ENCODE data around the gene NCKAP5. TPM values are rescaled to one million over a fixed set of nuclear protein-coding genes. Genes with fewer than 3 reads are reported as not detected.
"Not testable (repeated sequence)": the region's sequence is repeated elsewhere in the genome, so short reads cannot be mapped to it uniquely, and the experiment has no call there.

The NCKAP5 gene
- total RNA-seq, 1 donor, result not detected

GRCh38 chr2:133241224-133241571 lies 327.1 kb downstream of the NCKAP5 start:
- no peak for DNase-seq (ENCODE audit: low read depth in 2 of 3, low spot score in 2 of 3)

- no peak for DNase-seq (ENCODE audit: low read depth in 2 of 3, low spot score in 2 of 3)
Observed at GRCh38 chr2:133240491-133241223, 327.6 kb downstream of the NCKAP5 start.

GRCh38 chr2:133235968-133236367 lies 332.3 kb downstream of the NCKAP5 start:
- DNase-seq (ENCODE audit: low read depth in 2 of 3, low spot score in 2 of 3), result no peak

DNA sequence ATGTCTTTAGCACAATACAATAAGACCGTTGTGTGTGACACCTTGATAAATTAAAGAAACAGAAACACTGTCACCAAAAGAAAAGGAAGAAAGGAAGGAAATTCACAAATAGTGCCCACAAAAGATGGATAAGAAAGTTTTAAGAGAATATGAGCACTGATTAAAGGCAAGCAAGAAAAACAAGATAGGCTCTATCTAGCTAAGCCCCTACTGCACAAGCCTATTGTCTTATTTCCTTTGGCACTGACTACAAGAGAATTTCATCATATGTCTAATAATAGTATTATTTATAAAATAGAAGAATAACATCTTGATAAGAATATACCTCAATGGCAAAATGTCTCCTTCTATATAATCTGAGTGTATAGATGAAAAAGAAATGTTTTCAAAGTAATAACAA lies 335.7 kb downstream of the NCKAP5 start:
- DNase-seq (ENCODE audit: low read depth in 2 of 3, low spot score in 2 of 3), result no peak

- DNase-seq (ENCODE audit: low read depth in 2 of 3, low spot score in 2 of 3), result no peak
Observed at GRCh38 chr2:133231264-133231663, 337.0 kb downstream of the NCKAP5 start.

- DNase-seq (ENCODE audit: low read depth in 2 of 3, low spot score in 2 of 3), result no peak
Observed at GRCh38 chr2:133229974-133230373, 338.3 kb downstream of the NCKAP5 start.

GRCh38 chr2:133223226-133223625 lies 345.0 kb downstream of the NCKAP5 start:
- no peak for DNase-seq (ENCODE audit: low read depth in 2 of 3, low spot score in 2 of 3)

- DNase-seq (ENCODE audit: low read depth in 2 of 3, low spot score in 2 of 3), result no peak
Observed at GRCh38 chr2:133221398-133221797, 346.9 kb downstream of the NCKAP5 start.

DNA sequence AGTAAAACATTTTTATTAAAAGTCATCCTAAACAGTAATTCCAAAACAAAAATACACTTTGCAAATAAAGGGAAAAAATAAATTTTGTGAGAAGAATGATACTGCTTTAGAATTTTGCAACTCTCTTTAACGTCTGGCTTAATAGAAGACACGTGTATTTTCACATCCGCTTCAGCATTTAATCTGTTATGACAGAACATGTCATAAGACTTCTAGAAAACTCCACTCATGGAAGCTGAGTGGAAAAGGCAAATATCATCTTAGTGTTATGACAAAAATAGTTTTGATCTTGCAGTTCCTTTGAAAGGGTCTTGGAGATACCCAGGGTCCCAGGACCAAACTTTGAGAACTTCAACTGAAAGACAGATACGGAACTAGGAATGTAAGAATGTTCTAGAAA lies 350.1 kb downstream of the NCKAP5 start:
- no peak for DNase-seq (ENCODE audit: low read depth in 2 of 3, low spot score in 2 of 3)

DNA sequence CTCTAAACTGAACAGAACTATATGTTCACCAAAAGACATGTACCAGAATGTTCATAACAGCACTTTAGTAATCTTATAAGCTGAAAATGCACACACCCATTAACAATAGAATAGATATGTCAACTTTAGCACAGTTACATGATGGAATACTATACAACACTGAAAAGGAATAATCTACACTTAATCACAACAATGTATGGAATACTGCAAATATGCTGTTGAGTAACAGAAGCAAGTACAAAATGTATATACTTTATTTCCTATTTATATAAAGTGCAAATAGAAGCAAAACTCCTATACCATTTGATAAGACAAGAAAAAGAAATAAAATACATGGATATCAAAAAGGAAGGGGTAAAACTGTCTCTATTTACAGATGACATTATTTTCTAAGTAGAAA lies 352.8 kb downstream of the NCKAP5 start:
- DNase-seq (ENCODE audit: low read depth in 2 of 3, low spot score in 2 of 3), result no peak

DNA sequence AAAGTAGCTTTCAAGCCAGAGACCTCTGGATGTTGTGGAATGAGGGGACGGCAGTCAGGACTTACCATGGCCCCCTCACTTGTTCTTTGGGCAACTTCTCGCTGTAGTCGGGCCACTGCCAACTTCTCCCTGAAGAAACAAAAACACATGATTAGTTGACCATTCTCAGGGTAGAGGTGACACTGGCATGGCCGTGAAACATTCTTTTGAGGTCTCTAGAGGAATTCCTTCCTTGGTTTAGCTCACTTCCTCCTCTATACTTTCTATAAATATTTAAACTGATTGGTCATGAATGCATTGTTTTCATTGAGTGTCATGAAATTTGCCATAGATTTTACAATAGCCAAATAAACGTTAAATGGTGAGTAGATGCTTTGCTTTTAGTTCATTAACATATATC lies 354.6 kb downstream of the NCKAP5 start:
- no peak for DNase-seq (ENCODE audit: low read depth in 2 of 3, low spot score in 2 of 3)

- no peak for DNase-seq (ENCODE audit: low read depth in 2 of 3, low spot score in 2 of 3)
Observed at GRCh38 chr2:133209325-133209724, 358.9 kb downstream of the NCKAP5 start.

DNA sequence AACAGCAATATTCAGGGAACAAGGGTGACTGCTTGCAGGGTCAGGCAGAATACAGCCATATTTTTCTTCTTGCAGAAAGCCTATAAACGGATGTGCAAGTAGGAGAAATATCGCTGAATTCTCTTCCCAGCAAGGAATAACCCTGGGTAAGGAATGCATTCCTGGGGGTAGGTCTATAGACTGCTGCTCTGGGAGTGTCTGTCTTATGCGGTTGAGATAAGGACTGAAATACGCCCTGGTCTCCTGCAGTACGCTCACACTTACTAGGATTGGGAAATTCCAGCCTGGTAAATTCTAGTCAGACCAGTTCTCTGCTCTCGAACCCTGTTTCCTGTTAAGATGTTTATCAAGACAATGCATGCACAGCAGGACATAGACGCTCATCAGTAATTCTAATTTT lies 361.6 kb downstream of the NCKAP5 start:
- not testable (repeated sequence) for DNase-seq (ENCODE audit: low read depth in 2 of 3, low spot score in 2 of 3)

GRCh38 chr2:133204421-133204820 lies 363.8 kb downstream of the NCKAP5 start:
- DNase-seq (ENCODE audit: low read depth in 2 of 3, low spot score in 2 of 3), result no peak

DNA sequence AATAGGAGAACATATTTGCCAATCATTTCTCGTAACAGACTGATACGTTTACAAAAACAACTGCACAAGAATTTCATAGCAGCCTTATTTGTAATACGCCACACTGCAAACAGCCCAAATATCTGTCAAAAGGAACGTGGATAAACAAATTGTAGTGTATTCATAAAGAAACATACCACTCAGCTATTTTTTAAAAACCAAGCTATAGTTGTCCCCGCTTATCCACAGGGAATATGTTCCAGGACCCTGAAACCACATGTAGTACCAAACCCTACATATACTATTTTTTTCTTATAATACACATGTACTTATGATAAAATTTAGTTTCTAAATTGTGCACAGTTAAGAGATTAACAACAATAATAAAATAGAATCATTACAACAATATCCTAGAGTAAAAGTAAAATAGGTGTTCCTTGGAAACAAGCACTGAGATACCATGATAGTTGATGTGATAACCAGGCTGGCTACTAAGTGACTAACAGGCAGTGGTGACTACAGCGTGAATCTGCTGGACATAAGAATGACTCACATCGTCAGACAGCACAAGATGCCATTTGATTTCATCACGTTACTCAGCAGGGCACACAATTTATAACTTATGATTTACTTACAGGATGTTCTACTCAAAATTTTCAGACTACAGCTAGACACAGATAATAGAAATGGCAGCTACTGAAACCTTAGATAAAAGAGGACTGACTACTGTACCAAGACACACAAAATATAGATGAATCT lies 367.4 kb downstream of the NCKAP5 start:
- no peak for DNase-seq (ENCODE audit: low read depth in 2 of 3, low spot score in 2 of 3)

DNA sequence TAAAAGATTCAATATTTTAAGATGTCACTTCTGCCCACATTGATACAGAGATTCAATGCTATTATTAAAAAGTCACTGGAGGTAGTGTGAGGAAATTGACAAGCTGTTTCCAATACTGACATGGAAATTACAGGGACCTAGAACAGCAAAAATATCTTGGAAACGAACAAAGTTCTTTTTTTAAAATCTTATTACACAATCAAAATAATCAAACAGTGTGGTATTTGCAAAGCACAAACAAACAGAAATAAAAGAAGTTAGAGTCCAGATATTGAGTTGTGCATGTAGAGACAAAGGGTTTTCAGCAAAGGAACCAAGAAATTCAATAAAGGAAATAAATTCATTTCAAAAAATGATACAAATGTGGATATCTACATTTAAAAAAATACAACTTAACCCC lies 369.6 kb downstream of the NCKAP5 start:
- DNase-seq (ENCODE audit: low read depth in 2 of 3, low spot score in 2 of 3), result no peak

- no peak for DNase-seq (ENCODE audit: low read depth in 2 of 3, low spot score in 2 of 3)
Observed at GRCh38 chr2:133197156-133197555, 371.1 kb downstream of the NCKAP5 start.

DNA sequence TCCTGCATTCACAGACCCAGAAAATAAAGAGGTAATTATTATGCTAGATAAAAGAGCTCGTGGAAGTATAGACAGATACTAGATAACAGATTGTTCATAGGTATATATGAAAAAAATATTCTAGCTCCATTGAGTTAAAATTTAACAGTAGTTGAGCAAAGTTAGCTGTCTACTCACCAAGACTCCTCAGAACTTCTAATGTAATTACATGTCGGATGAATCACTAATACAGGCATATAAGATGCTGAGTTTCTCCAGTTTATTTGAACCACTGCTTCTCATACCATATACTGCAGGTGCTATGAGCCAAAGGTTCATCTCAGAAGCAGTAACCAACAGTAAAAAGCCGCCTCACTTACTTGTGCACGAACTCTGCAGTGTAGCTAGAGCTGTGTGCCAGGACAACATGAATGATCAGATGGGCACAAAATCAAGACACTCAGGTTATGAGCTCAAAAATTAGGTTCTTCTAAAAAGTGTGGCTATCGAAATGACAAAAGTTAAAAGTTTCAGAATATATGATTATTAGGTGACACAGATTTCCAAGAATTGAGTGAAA lies 373.4 kb downstream of the NCKAP5 start:
- DNase-seq (ENCODE audit: low read depth in 2 of 3, low spot score in 2 of 3), result no peak

- DNase-seq (ENCODE audit: low read depth in 2 of 3, low spot score in 2 of 3), result no peak
Observed at GRCh38 chr2:133194362-133194655, 374.0 kb downstream of the NCKAP5 start.

- no peak for DNase-seq (ENCODE audit: low read depth in 2 of 3, low spot score in 2 of 3)
Observed at GRCh38 chr2:133193544-133194361, 374.5 kb downstream of the NCKAP5 start.

DNA sequence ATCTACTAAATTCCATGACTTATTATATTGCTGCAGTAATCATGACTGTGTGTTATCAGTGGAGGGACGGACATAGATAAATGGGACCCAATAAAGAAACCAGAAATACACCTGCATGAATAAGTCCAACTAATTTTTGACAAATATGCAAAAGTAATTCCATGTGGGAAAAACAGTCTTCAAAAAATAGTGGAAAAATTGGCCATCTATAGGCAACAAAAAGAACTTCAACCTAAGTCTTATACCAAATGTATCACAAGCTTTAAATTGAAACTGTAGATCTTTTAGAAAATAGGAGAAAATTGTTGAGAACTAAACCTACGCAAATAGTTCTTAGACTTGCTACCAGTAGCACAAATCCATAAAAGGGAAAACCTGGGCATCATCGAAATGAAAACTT lies 376.2 kb downstream of the NCKAP5 start:
- no peak for DNase-seq (ENCODE audit: low read depth in 2 of 3, low spot score in 2 of 3)
